PC-9 (cell line): ENCODE data around the gene EDEM2. TPM values are rescaled to one million over a fixed set of nuclear protein-coding genes. Genes with fewer than 3 reads are reported as not detected.

Experiments
- BruUV-seq: library from RNA; stranded (reverse); fragments of 400-500 nt; replicated peaks from 2 replicates; lab custom pipeline; 2021; lab: Mats Ljungman, UMichigan
- CTCF ChIA-PET: fragments of 300-600 bp; sonication (Branson Sonifier 250); formaldehyde crosslinking; loops from one replicate; lab custom pipeline; 2022; ENCODE audit warnings: antibody characterized with exemption; lab: Charles Lee
- POLR2A ChIA-PET: fragments of 300-600 bp; sonication (Branson Sonifier 250); formaldehyde crosslinking; loops from one replicate; lab custom pipeline; 2022; ENCODE audit warnings: antibody characterized with exemption; ENCODE audit not compliant: unreplicated experiment; lab: Charles Lee
- DNase-seq, 2 experiments: peaks; one replicate each; pipeline versions ENCODE4 v3.0.0 to v3.0.0-alpha.2; 2015 to 2022; ENCODE audit warnings: mixed read lengths in 1 of 2
- H2AFZ ChIP-seq: fragments of 200-600 bp; sonication (generic); 2 replicates; pipeline ENCODE4 v1.8.1; 2017; ENCODE audit warnings: antibody characterized with exemption
- H3F3A ChIP-seq: fragments of 200-600 bp; sonication (generic); 2 replicates; pipeline ENCODE4 v1.8.1; 2017; ENCODE audit warnings: antibody characterized with exemption, mild to moderate bottlenecking, low read depth; ENCODE audit not compliant: insufficient read depth
- H3K27ac ChIP-seq: fragments of 200-600 bp; sonication (generic); 2 replicates; pipeline ENCODE4 v1.6.1; 2016; ENCODE audit warnings: mixed run types
- H3K27me3 ChIP-seq: fragments of 200-600 bp; sonication (generic); 2 replicates; pipeline ENCODE4 v1.6.1; 2016; ENCODE audit warnings: low read depth, mixed run types; ENCODE audit not compliant: insufficient read depth
- H3K36me3 ChIP-seq: fragments of 200-600 bp; sonication (generic); 2 replicates; pipeline ENCODE4 v1.6.1; 2016; ENCODE audit warnings: low read depth, mixed run types
- H3K4me1 ChIP-seq: fragments of 200-600 bp; sonication (generic); replicated peaks from 2 replicates; pipeline ENCODE4 v1.6.1; 2016; ENCODE audit warnings: mixed run types; ENCODE audit not compliant: insufficient read depth
- H3K4me2 ChIP-seq: fragments of 200-600 bp; sonication (generic); 2 replicates; pipeline ENCODE4 v1.6.1; 2017; ENCODE audit warnings: mixed run types
- H3K4me3 ChIP-seq: fragments of 200-600 bp; sonication (generic); 2 replicates; pipeline ENCODE4 v1.6.1; 2016; ENCODE audit warnings: mixed run types
- H3K79me2 ChIP-seq: fragments of 200-600 bp; sonication (generic); 2 replicates; pipeline ENCODE4 v1.6.1; 2017; ENCODE audit warnings: low read depth, mixed run types
- H3K9me2 ChIP-seq: fragments of 200-600 bp; sonication (generic); 2 replicates; pipeline ENCODE4 v1.8.1; 2017; ENCODE audit warnings: mild to moderate bottlenecking; ENCODE audit not compliant: insufficient read depth
- H3K9me3 ChIP-seq: fragments of 200-600 bp; sonication (generic); 2 replicates; pipeline ENCODE4 v1.8.1; 2016; ENCODE audit warnings: low read depth; ENCODE audit not compliant: insufficient read depth
- H4K20me1 ChIP-seq: fragments of 200-600 bp; sonication (generic); 2 replicates; pipeline ENCODE4 v1.8.1; 2017; ENCODE audit not compliant: insufficient read depth
- CTCF ChIP-seq: fragments of 200-600 bp; sonication (generic); conservative IDR thresholded peaks from 2 replicates; pipeline ENCODE4 v1.6.1; 2017; ENCODE audit warnings: mixed run types, antibody characterized with exemption, mild to moderate bottlenecking, moderate library complexity
- EZH2 ChIP-seq: fragments of 200-600 bp; sonication (generic); IDR thresholded peaks from 2 replicates; pipeline ENCODE4 v1.8.0; 2017; ENCODE audit warnings: antibody characterized with exemption, low read depth
- intact Hi-C: fragments of 100-400 bp; cut with micrococcal nuclease; formaldehyde crosslinking; loops from one replicate; pipeline ENCODE4 v1.10.0; 2022; ENCODE audit not compliant: unreplicated experiment
- total RNA-seq: library from RNA; stranded (reverse); gene quantifications from 2 replicates; pipeline ENCODE4 v1.2.3, GENCODE V29; 2021

The EDEM2 gene
- total RNA-seq, 1 experiment from 2014 or later = 34.9 TPM

GRCh38 chr20:35134880-35135279 is 12.3 kb downstream of the EDEM2 start:
- H2AFZ ChIP-seq = no peak overlapping the region
- H3K4me3 ChIP-seq = no peak overlapping the region
- no peak overlapping the region for H3K4me2 ChIP-seq
- TF ChIP-seq EZH2 = no peak
- TF ChIP-seq CTCF = no peak
- no peaks in the 10 kb centered on the region for H3K9me3 ChIP-seq
- intact Hi-C loops = no loop called here
- peaks cover 19% of the 10 kb centered on the region for H3K4me1 ChIP-seq
- CTCF ChIA-PET = no interaction called here
- no peaks in the 10 kb centered on the region for H3K79me2 ChIP-seq
- no peaks in the 10 kb centered on the region for H4K20me1 ChIP-seq
- DNase-seq = no peak
- no TSS peak for BruUV-seq
- H3K27me3 ChIP-seq = no peaks in the 10 kb centered on the region
- POLR2A ChIA-PET = no interaction called here
- peaks cover 42% of the 10 kb centered on the region for H3K36me3 ChIP-seq
- no peaks in the 10 kb centered on the region for H3K9me2 ChIP-seq
- H3K27ac ChIP-seq = peak overlapping the region; percentile 62; the same call in 1 of the 2 replicates
- peaks cover 22% of the 10 kb centered on the region for H3F3A ChIP-seq

- TF ChIP-seq EZH2 (no peak), CTCF (no peak)
- H3K27me3 ChIP-seq = no peaks in the 10 kb centered on the region
- no TSS peak for BruUV-seq
- peaks cover 23% of the 10 kb centered on the region for H3K4me1 ChIP-seq
- peaks cover 39% of the 10 kb centered on the region for H3K36me3 ChIP-seq
- no peaks in the 10 kb centered on the region for H3K9me3 ChIP-seq
- H3K27ac ChIP-seq = peak overlapping the region; percentile 62; the same call in 1 of the 2 replicates
- CTCF ChIA-PET = interaction anchor here (0.5 kb wide), 1 partner anchor 299 kb away, joined by 12 read pairs; no protein-coding TSS in a partner anchor
- no peaks in the 10 kb centered on the region for H3K79me2 ChIP-seq
- H3K4me3 ChIP-seq = no peak overlapping the region
- DNase-seq = no peak
- H2AFZ ChIP-seq = no peak overlapping the region
- H4K20me1 ChIP-seq = no peaks in the 10 kb centered on the region
- no peak overlapping the region for H3K4me2 ChIP-seq
- peaks cover 26% of the 10 kb centered on the region for H3F3A ChIP-seq
- intact Hi-C loops = no loop called here
- H3K9me2 ChIP-seq = no peaks in the 10 kb centered on the region
- POLR2A ChIA-PET = no interaction called here
These were observed 12.7 kb downstream of the EDEM2 start for GRCh38 chr20:35134472-35134871.

- H3K36me3 ChIP-seq = peaks cover 39% of the 10 kb centered on the region
- intact Hi-C loops = no loop called here
- no peak for TF ChIP-seq EZH2
- no peak for TF ChIP-seq CTCF
- POLR2A ChIA-PET = interaction anchor here (0.7 kb wide), 1 partner anchor 12 kb away, joined by 4 read pairs; no protein-coding TSS in a partner anchor
- no peak overlapping the region for H2AFZ ChIP-seq
- CTCF ChIA-PET = interaction anchor here (0.5 kb wide), 1 partner anchor 299 kb away, joined by 12 read pairs; no protein-coding TSS in a partner anchor
- peaks cover 30% of the 10 kb centered on the region for H3K4me1 ChIP-seq
- H3K9me3 ChIP-seq = no peaks in the 10 kb centered on the region
- no TSS peak for BruUV-seq
- H3K27me3 ChIP-seq = no peaks in the 10 kb centered on the region
- H3K27ac ChIP-seq = peak overlapping the region; percentile 36; the same call in 1 of the 2 replicates
- H4K20me1 ChIP-seq = no peaks in the 10 kb centered on the region
- peaks cover 32% of the 10 kb centered on the region for H3F3A ChIP-seq
- no peak overlapping the region for H3K4me3 ChIP-seq
- no peak overlapping the region for H3K4me2 ChIP-seq
- no peaks in the 10 kb centered on the region for H3K9me2 ChIP-seq
- DNase-seq = no peak
- no peaks in the 10 kb centered on the region for H3K79me2 ChIP-seq
These were observed 13.4 kb downstream of the EDEM2 start for GRCh38 chr20:35133735-35134134.
